Bronchial epithelial cell (primary cell): ENCODE data around the gene GRIK5. TPM values are rescaled to one million over a fixed set of nuclear protein-coding genes. Genes with fewer than 3 reads are reported as not detected.
A peak's percentile ranks its signal among the peaks of the same experiment; 100 is the strongest.

Source experiments
- DNase-seq: peaks from one replicate; pipeline ENCODE4 v3.0.0-alpha.2; 2010; ENCODE audit warnings: low read depth
- FAIRE-seq: peaks from 2 replicates; lab custom pipeline; 2011; peaks lifted over from hg19 to GRCh38; lab: Jason Lieb, UNC
- H3K27me3 ChIP-seq: 2 replicates; pipeline ENCODE4 v1.5.1; 2011; ENCODE audit warnings: low read length; ENCODE audit not compliant: control insufficient read depth, insufficient read depth
- H3K36me3 ChIP-seq: 2 replicates; pipeline ENCODE4 v1.5.1; 2011; ENCODE audit warnings: low read length; ENCODE audit not compliant: control insufficient read depth, insufficient read depth
- H3K4me3 ChIP-seq: 2 replicates; pipeline ENCODE4 v1.5.1; 2011; ENCODE audit warnings: mild to moderate bottlenecking, low read depth, low read length, control low read depth
- CTCF ChIP-seq: IDR thresholded peaks from 2 replicates; pipeline ENCODE4 v1.5.1; 2011; ENCODE audit warnings: mild to moderate bottlenecking, moderate library complexity, low read length, control low read depth, inconsistent platforms; ENCODE audit not compliant: insufficient read depth, severe bottlenecking
- total RNA-seq: library from RNA; depleted of rRNA; stranded (reverse); fragments of >200 nt; gene quantifications from 2 replicates; pipeline ENCODE4 v1.2.1, GENCODE V29; 2014

GRIK5 gene
- total RNA-seq, 1 donor from 2014 or later: under 0.01 TPM

DNA sequence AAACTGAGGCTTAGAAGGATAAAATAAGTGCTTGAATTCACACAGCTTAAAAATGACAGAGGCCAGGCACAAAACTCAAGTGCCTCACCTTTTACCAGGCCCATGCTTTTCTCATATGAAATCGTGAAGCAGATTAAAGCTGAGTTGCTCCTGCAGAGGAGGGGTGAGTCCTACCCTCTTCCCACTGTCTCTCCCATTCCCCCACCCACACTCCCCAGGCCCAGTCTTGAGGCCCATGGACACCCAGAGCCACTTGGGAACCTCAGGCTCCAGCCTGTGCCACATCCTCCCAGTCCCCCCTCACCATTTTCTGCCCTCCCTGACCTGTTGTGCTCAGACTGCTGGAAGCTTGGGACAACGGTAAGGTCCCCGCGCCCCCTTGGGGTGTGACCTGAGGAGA is 23.5 kb upstream of the GRIK5 start:
- DNase-seq: no peak
- no peak for TF ChIP-seq CTCF
- FAIRE-seq: no peak
- H3K4me3 ChIP-seq: no peak overlapping the region
- no peaks in the 10 kb centered on the region for H3K36me3 ChIP-seq
- no peaks in the 10 kb centered on the region for H3K27me3 ChIP-seq

- FAIRE-seq: no peak
These were observed 22.3 kb upstream of the GRIK5 start for GRCh38 chr19:42092350-42092749.

GRCh38 chr19:42091742-42092141 is 21.7 kb upstream of the GRIK5 start:
- FAIRE-seq (peak; percentile 62), DNase-seq (peak; percentile 68)
- Histone ChIP-seq H3K27me3 (no peaks in the 10 kb centered on the region), H3K4me3 (no peak overlapping the region), H3K36me3 (no peaks in the 10 kb centered on the region)
- TF ChIP-seq CTCF: no peak

More at GRCh38 chr19:42092350-42092749, 22.3 kb upstream of the GRIK5 start:
- H3K36me3 ChIP-seq: no peaks in the 10 kb centered on the region
- no peak for DNase-seq
- no peaks in the 10 kb centered on the region for H3K27me3 ChIP-seq
- TF ChIP-seq CTCF: peak; percentile 85
- no peak overlapping the region for H3K4me3 ChIP-seq

- no peak for DNase-seq
- Histone ChIP-seq H3K4me3 (no peak overlapping the region), H3K36me3 (no peaks in the 10 kb centered on the region), H3K27me3 (no peaks in the 10 kb centered on the region)
- FAIRE-seq: no peak
- no peak for TF ChIP-seq CTCF
These were observed 21.3 kb upstream of the GRIK5 start for GRCh38 chr19:42091300-42091699.

- Histone ChIP-seq H3K27me3 (no peaks in the 10 kb centered on the region), H3K36me3 (no peaks in the 10 kb centered on the region), H3K4me3 (no peak overlapping the region)
- no peak for FAIRE-seq
- TF ChIP-seq CTCF: no peak
- no peak for DNase-seq
These were observed 20.7 kb upstream of the GRIK5 start for GRCh38 chr19:42090672-42091071.

- FAIRE-seq (no peak), DNase-seq (no peak)
- Histone ChIP-seq H3K36me3 (no peaks in the 10 kb centered on the region), H3K4me3 (no peak overlapping the region), H3K27me3 (no peaks in the 10 kb centered on the region)
- no peak for TF ChIP-seq CTCF
These were observed 19.8 kb upstream of the GRIK5 start for GRCh38 chr19:42089772-42090171.
